ENCODE data around the gene TMEM212. TPM values are rescaled to one million over a fixed set of nuclear protein-coding genes. Genes with fewer than 3 reads are reported as not detected.

TMEM212 gene
- total and polyA plus RNA-seq, 4 donors = 1.5 to 16.5 (median 8.1) TPM

GRCh38 chr3:171907761-171908160 lies 64.6 kb downstream of the TMEM212 start:
- no peak overlapping the region for H3K9ac ChIP-seq (ENCODE audit: insufficient read depth in 1 of 2, low read length in 2 of 2)
- ATAC-seq (ENCODE audit: insufficient read depth, low FRiP score) = no peak
- peaks cover 0 to 2% (median 0%) of the 10 kb centered on the region in 4 donors for H3K9me3 ChIP-seq (ENCODE audit: control insufficient read depth in 4 of 4, insufficient read depth in 3 of 4, low read length in 3 of 4)
- TF ChIP-seq CTCF (IDR thresholded peaks at IDR 0.05; ENCODE audit: control extremely low read depth, extremely low read depth) = no peak
- no peak for DNase-seq
- whole genome bisulfite sequencing, 2 donors = 85 to 91% methylated on average over 2 of the region's 2 CpGs
- no peaks in the 10 kb centered on the region for H3K36me3 ChIP-seq (ENCODE audit: control insufficient read depth in 4 of 4, insufficient read depth in 4 of 4, low read length in 4 of 4)
- peaks cover 0 to 5% (median 0%) of the 10 kb centered on the region in 5 donors for H3K4me1 ChIP-seq (ENCODE audit: control insufficient read depth in 5 of 5, insufficient read depth in 5 of 5, low read length in 5 of 5)
- H3K27me3 ChIP-seq (ENCODE audit: control insufficient read depth in 3 of 3, insufficient read depth in 3 of 3, low read length in 2 of 3) = no peaks in the 10 kb centered on the region
- no peak overlapping the region for H3K4me3 ChIP-seq
- no peak overlapping the region for H3K27ac ChIP-seq (ENCODE audit: low read depth in 1 of 2, low read length in 1 of 2)

GRCh38 chr3:171908731-171909130 lies 65.6 kb downstream of the TMEM212 start:
- peaks cover 0 to 5% (median 0%) of the 10 kb centered on the region in 5 donors for H3K4me1 ChIP-seq (ENCODE audit: control insufficient read depth in 5 of 5, insufficient read depth in 5 of 5, low read length in 5 of 5)
- no peaks in the 10 kb centered on the region for H3K27me3 ChIP-seq (ENCODE audit: control insufficient read depth in 3 of 3, insufficient read depth in 3 of 3, low read length in 2 of 3)
- ATAC-seq (ENCODE audit: insufficient read depth, low FRiP score) = no peak
- WGBS, 2 donors = 90 to 92% methylated on average over 2 of the region's 2 CpGs
- H3K4me3 ChIP-seq = no peak overlapping the region
- H3K36me3 ChIP-seq (ENCODE audit: control insufficient read depth in 4 of 4, insufficient read depth in 4 of 4, low read length in 4 of 4) = no peaks in the 10 kb centered on the region
- no peak overlapping the region for H3K27ac ChIP-seq (ENCODE audit: low read depth in 1 of 2, low read length in 1 of 2)
- no peak overlapping the region for H3K9ac ChIP-seq (ENCODE audit: insufficient read depth in 1 of 2, low read length in 2 of 2)
- H3K9me3 ChIP-seq (ENCODE audit: control insufficient read depth in 4 of 4, insufficient read depth in 3 of 4, low read length in 3 of 4) = peaks cover 0 to 2% (median 0%) of the 10 kb centered on the region in 4 donors
- DNase-seq = no peak
- no peak for TF ChIP-seq CTCF (IDR thresholded peaks at IDR 0.05; ENCODE audit: control extremely low read depth, extremely low read depth)

Other genes with a start within 250 kb of the TMEM212 start
- 10 to 100 TPM; 17.4 to 31.1 TPM for gene PLD1, start 32.9 kb upstream of the TMEM212 start, total RNA-seq
- gene PLD1, start 32.9 kb upstream of the TMEM212 start, polyA plus RNA-seq = 1 to 10 TPM; 3.1 to 6.9 TPM
- gene FNDC3B, start 196.2 kb downstream of the TMEM212 start, total RNA-seq = 100 to 1,000 TPM; 150 to 175 TPM
- gene FNDC3B, start 196.2 kb downstream of the TMEM212 start, polyA plus RNA-seq = 10 to 100 TPM; 13.3 to 50.0 TPM